Suprapubic skin (tissue), 4 donors: ENCODE measurements around the gene SMG5.

Source experiments
- EP300 ChIP-seq: sonication (generic); formaldehyde crosslinking; IDR thresholded peaks from one replicate; pipeline ENCODE4 v1.6.1; 2017; ENCODE audit warnings: antibody characterized with exemption
- POLR2A ChIP-seq, 2 donors: fragments of 450-650 bp; IDR thresholded peaks; one replicate each; pipeline ENCODE4 v1.6.1; 2017; ENCODE audit warnings: antibody characterized with exemption in 2 of 2, mild to moderate bottlenecking in 2 of 2, moderate library complexity in 2 of 2
- POLR2AphosphoS5 ChIP-seq, 3 donors: sonication (generic); formaldehyde crosslinking; IDR thresholded peaks; one replicate each; pipeline ENCODE4 v1.6.1; 2017; ENCODE audit warnings: antibody characterized with exemption in 3 of 3
- TF ChIP-seq, protein P1 (sequence below), 2 donors: fragments of 200-600 bp in 1 of 2; fragments of 450-650 bp in 1 of 2; sonication (generic) in 1 of 2; IDR thresholded peaks; one replicate each; pipeline ENCODE4 v1.5.1; 2016 to 2019; ENCODE audit warnings: antibody characterized with exemption in 2 of 2, mild to moderate bottlenecking in 1 of 2, moderate library complexity in 1 of 2

DNA sequence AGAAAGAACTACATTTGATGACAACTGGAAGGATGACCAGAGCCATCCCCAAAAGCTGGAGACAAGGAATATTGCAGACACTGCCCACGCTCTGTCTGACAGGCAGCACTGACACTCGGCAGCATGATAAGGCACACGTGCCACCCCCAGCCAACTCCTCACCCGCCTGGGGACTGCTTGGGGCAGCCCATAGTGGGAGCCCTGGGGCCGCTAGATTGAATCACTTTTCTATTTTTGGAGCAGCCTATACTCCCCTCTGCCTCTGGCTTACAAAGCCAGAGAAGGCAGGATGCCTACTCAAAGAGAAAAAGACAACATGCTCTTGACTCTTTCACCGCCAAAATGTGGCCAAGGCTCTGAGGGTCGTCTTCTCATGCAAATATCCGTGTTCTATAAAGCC is 1.3 kb downstream of the SMG5 start:
- TF ChIP-seq, protein P1, sequence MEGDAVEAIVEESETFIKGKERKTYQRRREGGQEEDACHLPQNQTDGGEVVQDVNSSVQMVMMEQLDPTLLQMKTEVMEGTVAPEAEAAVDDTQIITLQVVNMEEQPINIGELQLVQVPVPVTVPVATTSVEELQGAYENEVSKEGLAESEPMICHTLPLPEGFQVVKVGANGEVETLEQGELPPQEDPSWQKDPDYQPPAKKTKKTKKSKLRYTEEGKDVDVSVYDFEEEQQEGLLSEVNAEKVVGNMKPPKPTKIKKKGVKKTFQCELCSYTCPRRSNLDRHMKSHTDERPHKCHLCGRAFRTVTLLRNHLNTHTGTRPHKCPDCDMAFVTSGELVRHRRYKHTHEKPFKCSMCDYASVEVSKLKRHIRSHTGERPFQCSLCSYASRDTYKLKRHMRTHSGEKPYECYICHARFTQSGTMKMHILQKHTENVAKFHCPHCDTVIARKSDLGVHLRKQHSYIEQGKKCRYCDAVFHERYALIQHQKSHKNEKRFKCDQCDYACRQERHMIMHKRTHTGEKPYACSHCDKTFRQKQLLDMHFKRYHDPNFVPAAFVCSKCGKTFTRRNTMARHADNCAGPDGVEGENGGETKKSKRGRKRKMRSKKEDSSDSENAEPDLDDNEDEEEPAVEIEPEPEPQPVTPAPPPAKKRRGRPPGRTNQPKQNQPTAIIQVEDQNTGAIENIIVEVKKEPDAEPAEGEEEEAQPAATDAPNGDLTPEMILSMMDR (IDR thresholded peaks at IDR 0.05): no peak
- TF ChIP-seq POLR2A (IDR thresholded peaks at IDR 0.05): no peak
- no peak for TF ChIP-seq POLR2AphosphoS5 (IDR thresholded peaks at IDR 0.05)
- no peak for TF ChIP-seq EP300
